Measurements from ENCODE around the gene ZDHHC1.

The ZDHHC1 gene

DNA sequence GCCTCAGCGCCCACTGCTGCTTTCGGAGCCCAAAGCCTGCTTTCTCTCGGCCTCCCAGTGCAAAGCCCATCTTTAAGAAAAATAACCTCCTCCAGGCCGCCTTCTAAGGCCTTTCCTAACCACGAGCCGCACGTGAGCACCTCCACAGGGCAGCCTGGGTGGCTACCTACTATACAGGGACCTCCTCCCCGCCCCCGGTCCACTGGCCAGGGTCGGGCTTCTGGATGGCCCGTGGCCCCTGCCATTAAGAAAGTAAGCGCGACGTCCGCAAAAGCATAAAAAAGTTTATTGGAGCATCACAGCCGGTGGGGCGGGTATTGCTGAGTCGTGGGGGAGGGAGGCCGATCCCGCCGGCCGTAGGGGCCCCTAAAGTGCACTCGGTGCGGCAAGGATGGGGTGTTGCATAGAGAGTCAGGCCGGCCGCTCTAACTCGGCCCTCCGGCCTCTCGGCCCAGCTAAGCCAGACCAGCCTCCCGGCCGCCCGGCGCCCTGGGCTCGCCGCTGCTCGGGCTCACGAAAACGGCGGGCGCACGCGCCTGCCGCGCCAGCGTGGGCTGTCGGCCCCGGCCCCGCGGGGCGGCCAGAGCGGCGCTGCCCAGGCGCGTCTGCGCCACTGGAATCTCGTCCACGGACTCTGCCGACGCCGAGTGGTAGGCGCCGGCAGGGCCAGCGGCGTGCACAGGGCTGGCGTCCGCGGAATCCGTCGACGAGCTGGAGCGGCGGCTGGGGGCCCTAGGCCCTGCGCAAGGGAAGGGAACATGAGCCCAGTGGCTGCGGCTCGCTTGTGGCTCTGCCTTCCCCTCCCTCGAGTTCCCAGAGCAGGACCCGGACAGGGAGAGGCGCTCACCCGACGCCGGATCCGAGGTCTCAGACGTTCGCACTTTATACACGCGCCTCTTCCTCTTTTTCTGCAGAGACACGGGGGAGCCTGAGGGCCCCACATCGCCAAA, 21.8 kb downstream of the ZDHHC1 start:
- TF ChIP-seq, protein P1, sequence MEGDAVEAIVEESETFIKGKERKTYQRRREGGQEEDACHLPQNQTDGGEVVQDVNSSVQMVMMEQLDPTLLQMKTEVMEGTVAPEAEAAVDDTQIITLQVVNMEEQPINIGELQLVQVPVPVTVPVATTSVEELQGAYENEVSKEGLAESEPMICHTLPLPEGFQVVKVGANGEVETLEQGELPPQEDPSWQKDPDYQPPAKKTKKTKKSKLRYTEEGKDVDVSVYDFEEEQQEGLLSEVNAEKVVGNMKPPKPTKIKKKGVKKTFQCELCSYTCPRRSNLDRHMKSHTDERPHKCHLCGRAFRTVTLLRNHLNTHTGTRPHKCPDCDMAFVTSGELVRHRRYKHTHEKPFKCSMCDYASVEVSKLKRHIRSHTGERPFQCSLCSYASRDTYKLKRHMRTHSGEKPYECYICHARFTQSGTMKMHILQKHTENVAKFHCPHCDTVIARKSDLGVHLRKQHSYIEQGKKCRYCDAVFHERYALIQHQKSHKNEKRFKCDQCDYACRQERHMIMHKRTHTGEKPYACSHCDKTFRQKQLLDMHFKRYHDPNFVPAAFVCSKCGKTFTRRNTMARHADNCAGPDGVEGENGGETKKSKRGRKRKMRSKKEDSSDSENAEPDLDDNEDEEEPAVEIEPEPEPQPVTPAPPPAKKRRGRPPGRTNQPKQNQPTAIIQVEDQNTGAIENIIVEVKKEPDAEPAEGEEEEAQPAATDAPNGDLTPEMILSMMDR (IDR thresholded peaks at IDR 0.05; ENCODE audit: low read depth, low read length, missing control alignments): no peak
- no peak for DNase-seq (ENCODE audit: extremely low read depth, low read depth)
- H3K4me3 ChIP-seq (replicated peaks; ENCODE audit: low read depth, low read length): no peak overlapping the region

DNA sequence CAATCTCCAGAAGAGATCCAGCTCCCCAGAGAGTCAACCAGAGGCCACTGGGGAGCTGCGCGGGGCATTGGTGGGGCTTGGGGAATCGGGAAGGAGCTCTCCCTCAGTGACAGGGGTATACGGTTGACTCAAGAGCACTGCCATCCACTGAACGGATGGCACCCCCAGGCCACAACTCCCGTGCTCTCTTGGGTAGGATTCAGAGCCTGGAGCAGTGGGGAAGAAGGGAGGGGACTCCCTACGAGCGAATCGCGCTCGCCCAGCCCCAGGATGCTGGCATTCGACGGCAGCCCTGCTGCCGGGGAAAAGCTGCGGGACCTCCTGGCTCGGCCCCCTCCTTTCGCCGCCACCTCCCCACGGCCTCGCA, 22.5 kb downstream of the ZDHHC1 start:
- DNase-seq (ENCODE audit: extremely low read depth, low read depth): no peak
- TF ChIP-seq, protein P1 (IDR thresholded peaks at IDR 0.05; ENCODE audit: low read depth, low read length, missing control alignments): no peak
- H3K4me3 ChIP-seq (replicated peaks; ENCODE audit: low read depth, low read length): no peak overlapping the region

DNA sequence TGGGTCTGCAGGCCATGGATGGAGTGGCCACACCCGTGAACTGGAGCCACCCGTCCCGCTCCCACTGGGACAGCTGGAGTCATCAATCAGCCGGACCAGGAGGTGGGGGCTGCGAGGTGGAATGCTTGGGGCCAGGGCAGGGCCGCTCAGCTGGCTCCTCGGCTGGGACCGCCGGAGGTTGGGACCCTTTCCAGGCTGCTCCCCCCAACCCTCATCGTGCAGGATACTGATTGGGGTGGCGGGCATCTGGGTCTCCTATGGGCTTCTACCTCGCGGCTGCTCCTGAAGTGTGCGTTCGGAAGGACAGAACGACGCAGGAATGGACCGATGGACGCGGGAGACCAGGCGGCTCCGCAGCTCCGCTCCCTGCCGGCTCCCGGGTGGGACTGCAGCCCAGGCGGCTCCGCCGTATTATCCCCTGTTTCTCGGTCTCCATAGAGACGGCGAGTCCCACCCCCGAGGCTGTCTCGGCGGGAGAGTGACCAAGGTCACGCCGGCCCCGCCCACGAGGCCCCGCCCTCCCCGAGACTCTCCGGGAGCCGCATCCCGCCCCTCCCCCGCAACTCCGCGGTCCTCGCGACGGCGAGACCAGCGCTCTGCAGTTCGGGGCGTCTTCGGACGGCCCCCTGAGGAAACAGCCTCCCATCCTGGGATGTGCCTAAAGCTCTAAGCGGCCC, 23.0 kb downstream of the ZDHHC1 start, which contains the start of gene TPPP3:
TSS of gene TPPP3 (minus strand) at position 388 of the 677 bp plus-strand sequence. CDS start 2,387 bp downstream, outside the sequence.
- 0 out of 2 replicates have a peak within 1 kb of the TSS, but pooled peaks have one; percentile 1 for H3K4me3 ChIP-seq (replicated peaks; ENCODE audit: low read depth, low read length)
- TF ChIP-seq, protein P1 (IDR thresholded peaks at IDR 0.05; ENCODE audit: low read depth, low read length, missing control alignments): peak; percentile 57
- DNase-seq (ENCODE audit: extremely low read depth, low read depth): no peak

DNA sequence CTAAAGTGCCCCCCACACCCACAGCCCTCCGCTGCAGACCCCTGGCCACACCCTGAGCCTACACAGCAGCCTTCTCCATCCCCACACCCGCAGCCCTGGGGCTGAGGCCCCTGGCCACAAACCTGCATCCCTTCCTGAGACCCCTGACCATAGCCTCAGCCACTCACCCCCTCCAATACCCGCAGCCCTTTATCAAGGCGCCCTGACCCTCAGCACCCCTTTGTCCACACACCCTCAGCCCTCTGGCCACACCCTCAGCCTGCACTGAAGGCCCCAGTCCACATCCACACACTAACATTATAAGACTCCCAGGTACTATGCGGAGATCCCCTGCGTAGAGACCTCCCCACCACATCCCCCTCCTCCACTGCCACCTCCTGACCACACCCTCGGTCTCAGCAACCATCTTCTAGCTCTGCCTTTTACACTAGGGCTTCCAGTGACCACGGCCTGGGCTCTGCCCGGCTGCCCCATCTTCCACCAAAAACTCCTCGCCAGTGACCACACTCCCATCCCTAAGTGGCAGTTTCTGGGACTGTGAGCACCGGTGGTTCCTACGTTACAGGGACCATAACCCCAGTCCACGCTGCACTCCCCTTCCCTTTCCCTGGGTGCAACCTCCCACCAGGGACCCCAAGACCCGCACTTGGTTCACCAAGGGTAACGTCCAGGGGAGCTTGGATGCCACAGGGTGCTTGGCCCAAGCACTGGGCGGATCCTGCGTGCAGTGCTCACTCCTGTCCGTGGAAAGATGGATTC, 23.8 kb downstream of the ZDHHC1 start:
- no peak for DNase-seq (ENCODE audit: extremely low read depth, low read depth)
- H3K4me3 ChIP-seq (replicated peaks; ENCODE audit: low read depth, low read length): no peak overlapping the region
- TF ChIP-seq, protein P1 (IDR thresholded peaks at IDR 0.05; ENCODE audit: low read depth, low read length, missing control alignments): no peak

DNA sequence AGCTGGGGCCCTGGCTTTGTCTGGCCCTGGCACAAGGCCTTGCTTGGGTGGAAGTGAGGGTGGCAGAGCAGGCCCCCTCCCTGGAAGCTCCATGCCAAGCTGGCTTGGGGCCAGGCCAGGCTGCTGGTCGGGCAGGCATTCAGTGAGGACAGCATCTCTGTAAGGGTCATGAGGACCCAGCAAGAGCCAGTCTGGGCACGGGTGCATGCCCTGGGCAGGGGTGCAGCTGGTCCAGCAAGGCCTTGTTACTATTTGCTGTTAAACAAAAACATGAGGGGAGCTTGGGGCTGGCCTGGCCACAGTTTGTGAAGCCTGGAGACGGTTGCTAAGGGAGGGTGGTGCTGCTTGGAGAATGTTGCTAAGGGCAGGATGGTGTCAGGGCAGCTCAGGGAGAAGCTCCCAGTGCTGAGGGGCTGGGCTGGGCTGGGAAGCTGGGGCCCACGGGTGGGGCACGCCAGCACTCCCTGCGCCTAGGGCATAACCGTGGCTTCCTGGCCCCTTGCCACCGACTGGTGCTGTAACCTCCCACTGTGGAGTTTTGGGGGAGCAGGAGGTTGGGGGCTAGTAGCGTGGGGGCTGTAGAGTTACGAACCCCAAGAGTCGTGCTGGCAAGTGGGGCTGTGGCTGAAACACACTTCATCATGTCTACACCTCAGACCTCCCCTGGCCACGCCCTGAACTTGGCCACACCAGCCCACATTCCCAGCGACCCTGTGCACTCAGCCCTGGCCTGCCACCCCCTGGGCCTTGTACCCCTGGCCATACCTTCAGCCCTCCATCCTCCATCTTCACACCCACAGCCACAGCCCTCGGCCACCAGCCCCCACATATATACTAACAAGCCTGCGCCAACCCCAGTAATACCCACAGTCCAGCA, 24.6 kb downstream of the ZDHHC1 start:
- no peak overlapping the region for H3K4me3 ChIP-seq (replicated peaks; ENCODE audit: low read depth, low read length)
- no peak for DNase-seq (ENCODE audit: extremely low read depth, low read depth)
- TF ChIP-seq, protein P1 (IDR thresholded peaks at IDR 0.05; ENCODE audit: low read depth, low read length, missing control alignments): no peak

Measured in HFF-Myc (cell line).